MM.1S (cell line): ENCODE measurements around the gene NAPG.

Source experiments
- CTCF ChIP-seq: fragments of 300-600 bp; sonication (generic); IDR thresholded peaks from 2 replicates; pipeline ENCODE4 v1.5.1; 2016; ENCODE audit warnings: antibody characterized with exemption, low read length, mixed read lengths
- EZH2 ChIP-seq: fragments of 300-600 bp; sonication (generic); optimal IDR thresholded peaks from 2 replicates; pipeline ENCODE3; 2017; ENCODE audit warnings: low read depth, mild to moderate bottlenecking, antibody characterized with exemption, low read length, mixed read lengths

GRCh38 chr18:10565835-10566234, 40.0 kb downstream of the NAPG start:
- no peak for TF ChIP-seq CTCF
- no peak for TF ChIP-seq EZH2
